ENCODE data around the gene NR2F6.

The NR2F6 gene

GRCh38 chr19:17200408-17201079, 45.2 kb downstream of the NR2F6 start:
- TF ChIP-seq, protein P1, sequence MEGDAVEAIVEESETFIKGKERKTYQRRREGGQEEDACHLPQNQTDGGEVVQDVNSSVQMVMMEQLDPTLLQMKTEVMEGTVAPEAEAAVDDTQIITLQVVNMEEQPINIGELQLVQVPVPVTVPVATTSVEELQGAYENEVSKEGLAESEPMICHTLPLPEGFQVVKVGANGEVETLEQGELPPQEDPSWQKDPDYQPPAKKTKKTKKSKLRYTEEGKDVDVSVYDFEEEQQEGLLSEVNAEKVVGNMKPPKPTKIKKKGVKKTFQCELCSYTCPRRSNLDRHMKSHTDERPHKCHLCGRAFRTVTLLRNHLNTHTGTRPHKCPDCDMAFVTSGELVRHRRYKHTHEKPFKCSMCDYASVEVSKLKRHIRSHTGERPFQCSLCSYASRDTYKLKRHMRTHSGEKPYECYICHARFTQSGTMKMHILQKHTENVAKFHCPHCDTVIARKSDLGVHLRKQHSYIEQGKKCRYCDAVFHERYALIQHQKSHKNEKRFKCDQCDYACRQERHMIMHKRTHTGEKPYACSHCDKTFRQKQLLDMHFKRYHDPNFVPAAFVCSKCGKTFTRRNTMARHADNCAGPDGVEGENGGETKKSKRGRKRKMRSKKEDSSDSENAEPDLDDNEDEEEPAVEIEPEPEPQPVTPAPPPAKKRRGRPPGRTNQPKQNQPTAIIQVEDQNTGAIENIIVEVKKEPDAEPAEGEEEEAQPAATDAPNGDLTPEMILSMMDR (conservative IDR thresholded peaks at IDR 0.05; ENCODE audit: low read depth, low read length), result no peak
- Histone ChIP-seq H4K20me1 (ENCODE audit: insufficient read depth) (no peaks in the 10 kb centered on the region), H3K27ac (no peak overlapping the region), H3K4me2 (no peak overlapping the region), H3K27me3 (ENCODE audit: insufficient read depth, low read depth) (no peaks in the 10 kb centered on the region), H3K79me2 (ENCODE audit: insufficient read depth, low read depth) (no peaks in the 10 kb centered on the region), H3K4me3 (IDR thresholded peaks at IDR 0.05; ENCODE audit: insufficient read depth, low read depth, low read length) (no peak overlapping the region), H3K4me1 (ENCODE audit: low read depth, poor library complexity, severe bottlenecking) (no peaks in the 10 kb centered on the region), H3K36me3 (ENCODE audit: insufficient read depth) (no peaks in the 10 kb centered on the region), H3K9ac (no peak overlapping the region), H2AFZ (ENCODE audit: low read depth) (no peak overlapping the region)

DNA sequence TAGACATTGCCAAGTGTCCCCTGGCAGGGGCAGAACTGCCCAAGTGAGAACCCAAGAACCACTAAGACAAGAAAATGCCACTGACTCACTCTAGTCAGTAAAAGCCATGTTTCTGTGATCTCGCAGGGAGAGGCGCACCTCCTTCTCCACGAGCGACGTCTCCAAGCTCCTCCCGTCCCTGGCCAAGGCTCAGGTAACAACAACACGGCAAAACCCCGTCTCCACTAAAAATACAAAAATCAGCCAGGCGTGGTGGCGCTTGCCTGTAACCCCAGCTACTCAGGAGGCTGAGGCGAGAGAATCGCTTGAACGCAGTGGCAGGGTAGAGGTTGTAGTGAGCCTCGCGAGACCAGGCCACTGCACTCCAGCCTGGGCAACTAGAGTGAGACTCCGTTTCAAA, 48.1 kb downstream of the NR2F6 start:
- Histone ChIP-seq H4K20me1 (ENCODE audit: insufficient read depth) (no peaks in the 10 kb centered on the region), H2AFZ (ENCODE audit: low read depth) (no peak overlapping the region), H3K9ac (no peak overlapping the region), H3K27me3 (ENCODE audit: insufficient read depth, low read depth) (no peaks in the 10 kb centered on the region), H3K79me2 (ENCODE audit: insufficient read depth, low read depth) (no peaks in the 10 kb centered on the region), H3K27ac (no peak overlapping the region), H3K4me3 (IDR thresholded peaks at IDR 0.05; ENCODE audit: insufficient read depth, low read depth, low read length) (no peak overlapping the region), H3K4me2 (no peak overlapping the region), H3K4me1 (ENCODE audit: low read depth, poor library complexity, severe bottlenecking) (no peaks in the 10 kb centered on the region), H3K36me3 (ENCODE audit: insufficient read depth) (no peaks in the 10 kb centered on the region)
- TF ChIP-seq, protein P1 (conservative IDR thresholded peaks at IDR 0.05; ENCODE audit: low read depth, low read length), result no peak

- TF ChIP-seq, protein P1 (conservative IDR thresholded peaks at IDR 0.05; ENCODE audit: low read depth, low read length), result no peak
- H3K4me1 ChIP-seq (ENCODE audit: low read depth, poor library complexity, severe bottlenecking), result no peaks in the 10 kb centered on the region
- no peak overlapping the region for H3K4me2 ChIP-seq
- no peak overlapping the region for H2AFZ ChIP-seq (ENCODE audit: low read depth)
- no peak overlapping the region for H3K27ac ChIP-seq
- no peak overlapping the region for H3K4me3 ChIP-seq (IDR thresholded peaks at IDR 0.05; ENCODE audit: insufficient read depth, low read depth, low read length)
- no peaks in the 10 kb centered on the region for H3K27me3 ChIP-seq (ENCODE audit: insufficient read depth, low read depth)
- no peaks in the 10 kb centered on the region for H4K20me1 ChIP-seq (ENCODE audit: insufficient read depth)
- no peaks in the 10 kb centered on the region for H3K36me3 ChIP-seq (ENCODE audit: insufficient read depth)
- no peak overlapping the region for H3K9ac ChIP-seq
- H3K79me2 ChIP-seq (ENCODE audit: insufficient read depth, low read depth), result no peaks in the 10 kb centered on the region
Measured at GRCh38 chr19:17196610-17197009, 49.1 kb downstream of the NR2F6 start.

- Histone ChIP-seq H2AFZ (ENCODE audit: low read depth) (no peak overlapping the region), H3K27ac (no peak overlapping the region), H3K4me2 (no peak overlapping the region), H3K27me3 (ENCODE audit: insufficient read depth, low read depth) (no peaks in the 10 kb centered on the region), H3K79me2 (ENCODE audit: insufficient read depth, low read depth) (no peaks in the 10 kb centered on the region), H3K4me3 (IDR thresholded peaks at IDR 0.05; ENCODE audit: insufficient read depth, low read depth, low read length) (no peak overlapping the region), H3K4me1 (ENCODE audit: low read depth, poor library complexity, severe bottlenecking) (no peaks in the 10 kb centered on the region), H3K36me3 (ENCODE audit: insufficient read depth) (no peaks in the 10 kb centered on the region), H4K20me1 (ENCODE audit: insufficient read depth) (no peaks in the 10 kb centered on the region), H3K9ac (no peak overlapping the region)
- TF ChIP-seq, protein P1 (conservative IDR thresholded peaks at IDR 0.05; ENCODE audit: low read depth, low read length), result no peak
Measured at GRCh38 chr19:17195106-17195505, 50.6 kb downstream of the NR2F6 start.

Measured in KMS-11 (cell line).